IPS-NIHi11 (cell line): ENCODE measurements around the gene P2RY1.

Experiments
- DNase-seq: peaks from one replicate; pipeline ENCODE4 v3.0.0; 2012; ENCODE audit warnings: mixed read lengths, low spot score

Gene P2RY1, protein sequence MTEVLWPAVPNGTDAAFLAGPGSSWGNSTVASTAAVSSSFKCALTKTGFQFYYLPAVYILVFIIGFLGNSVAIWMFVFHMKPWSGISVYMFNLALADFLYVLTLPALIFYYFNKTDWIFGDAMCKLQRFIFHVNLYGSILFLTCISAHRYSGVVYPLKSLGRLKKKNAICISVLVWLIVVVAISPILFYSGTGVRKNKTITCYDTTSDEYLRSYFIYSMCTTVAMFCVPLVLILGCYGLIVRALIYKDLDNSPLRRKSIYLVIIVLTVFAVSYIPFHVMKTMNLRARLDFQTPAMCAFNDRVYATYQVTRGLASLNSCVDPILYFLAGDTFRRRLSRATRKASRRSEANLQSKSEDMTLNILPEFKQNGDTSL

GRCh38 chr3:152834776-152835600 lies at the start of gene P2RY1:
Gene P2RY1, plus strand, starts transcription at chr3:152835131. Its CDS starts 652 bp downstream, at chr3:152835783.
- DNase-seq = peak; percentile 90

DNA sequence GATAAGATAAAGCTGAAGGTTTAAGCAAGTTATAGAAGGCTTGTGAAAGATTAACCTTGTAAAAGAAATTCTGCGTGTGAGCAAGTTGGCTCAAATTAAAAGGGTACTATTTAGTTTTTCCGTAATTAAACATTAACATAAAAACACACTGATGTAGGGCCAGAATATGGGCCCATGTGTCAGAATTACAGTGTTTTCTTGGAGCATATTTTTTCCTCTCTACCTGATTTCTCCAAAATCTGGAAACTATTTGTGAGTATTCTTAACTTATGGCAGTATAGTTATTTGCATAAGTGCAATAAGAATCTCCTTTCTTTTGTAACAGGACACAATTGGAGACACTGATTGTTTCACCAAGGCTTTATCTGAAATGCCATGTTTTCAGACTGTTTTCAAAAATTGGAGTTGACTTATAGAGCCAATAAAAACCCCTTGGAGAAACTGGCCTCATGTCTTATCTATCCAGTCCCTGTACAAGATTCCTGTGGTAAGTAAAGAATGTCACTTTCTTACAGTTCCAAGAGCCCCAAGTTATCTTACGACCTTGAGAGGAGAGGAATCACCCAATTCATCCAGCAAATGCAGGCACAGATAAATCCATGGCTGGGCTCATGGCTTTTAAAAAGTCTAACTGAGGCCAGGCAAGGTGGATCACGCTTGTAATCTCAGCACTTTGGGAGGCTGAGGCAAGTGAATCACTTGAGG lies 47.8 kb upstream of the P2RY1 start:
- no peak for DNase-seq

GRCh38 chr3:152790651-152791387 lies 44.1 kb upstream of the P2RY1 start:
- no peak for DNase-seq

DNA sequence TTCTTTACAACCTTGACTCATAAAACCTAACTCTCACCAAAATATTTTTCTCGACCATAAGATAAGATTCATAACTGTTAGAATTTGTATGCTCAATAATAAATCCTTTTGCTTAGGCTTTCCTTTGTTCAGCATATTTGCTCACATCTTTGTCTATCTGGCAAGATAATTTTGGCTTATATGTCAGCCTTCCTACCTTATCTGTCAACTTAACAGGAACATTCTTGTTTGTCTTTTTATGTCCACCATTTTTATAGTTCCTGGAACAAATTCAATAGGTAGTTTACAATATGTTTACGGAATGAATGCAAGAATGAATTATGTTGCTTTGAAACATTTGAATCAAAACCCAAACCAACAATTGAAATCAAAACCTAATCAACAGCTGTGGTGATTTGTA lies 41.0 kb upstream of the P2RY1 start:
- DNase-seq = no peak

GRCh38 chr3:152797751-152798432 lies 37.0 kb upstream of the P2RY1 start:
- no peak for DNase-seq

- no peak for DNase-seq
Observed at GRCh38 chr3:152811974-152812760, 22.8 kb upstream of the P2RY1 start.

- no peak for DNase-seq
Observed at GRCh38 chr3:152817400-152817799, 17.5 kb upstream of the P2RY1 start.

- DNase-seq = no peak
Observed at GRCh38 chr3:152818027-152818426, 16.9 kb upstream of the P2RY1 start.

DNA sequence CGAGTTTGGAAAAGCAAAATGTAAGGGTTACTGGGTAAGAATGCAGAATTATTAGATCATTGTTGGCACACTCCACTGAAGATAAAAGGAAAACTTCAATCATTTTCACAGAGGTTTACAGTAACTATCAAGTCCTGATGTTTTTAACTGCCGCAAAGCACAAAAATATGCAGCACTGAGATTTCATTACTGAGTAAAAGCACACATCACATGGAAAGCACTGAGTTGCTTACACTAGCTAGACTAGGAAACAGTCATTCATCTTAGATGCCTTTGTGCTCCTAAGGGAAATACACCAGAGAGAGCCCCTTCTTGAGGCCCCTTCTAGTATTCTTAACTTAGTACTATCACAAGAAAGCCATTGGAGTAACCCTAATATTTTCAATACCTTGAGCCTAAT lies 11.8 kb upstream of the P2RY1 start:
- DNase-seq = no peak

- no peak for DNase-seq
Observed at GRCh38 chr3:152823781-152824180, 11.2 kb upstream of the P2RY1 start.

DNA sequence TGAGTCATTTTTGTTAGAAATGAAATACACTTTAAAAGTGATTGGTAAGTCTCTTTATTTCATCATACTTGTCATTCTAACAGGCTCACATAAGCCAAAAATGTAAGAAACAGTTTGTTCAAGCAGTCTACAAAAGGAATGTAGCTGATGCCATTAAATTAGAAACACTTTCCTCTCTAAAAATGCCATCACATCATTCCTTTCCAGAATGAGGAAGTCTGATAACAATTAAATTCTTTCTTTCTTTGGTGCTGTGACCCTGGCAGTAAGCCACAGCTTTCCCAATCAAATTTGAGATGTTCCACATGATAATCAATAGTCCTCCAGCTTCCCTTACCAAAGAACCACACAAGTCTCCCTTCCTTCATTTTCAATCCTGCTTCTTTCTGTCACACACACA lies 9.4 kb upstream of the P2RY1 start:
- no peak for DNase-seq

DNA sequence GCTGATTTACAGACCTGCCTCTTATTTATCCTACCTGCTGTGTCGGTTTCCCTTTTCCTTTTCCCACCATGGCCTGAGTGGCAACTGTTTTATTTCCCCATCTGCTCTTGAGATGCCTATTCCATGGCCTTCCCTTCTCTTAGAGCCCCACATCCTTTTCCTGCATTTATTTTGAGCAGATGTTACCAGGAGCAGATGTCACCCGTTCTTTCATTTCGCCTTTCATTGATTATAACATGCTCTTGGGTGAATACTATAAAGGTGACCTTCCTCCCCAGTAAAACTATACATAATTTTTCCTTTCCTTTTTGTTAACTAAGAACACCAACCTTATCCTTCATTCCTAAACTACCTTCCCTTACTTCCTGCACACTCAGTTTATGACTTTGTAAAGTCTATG lies 8.5 kb upstream of the P2RY1 start:
- no peak for DNase-seq

DNA sequence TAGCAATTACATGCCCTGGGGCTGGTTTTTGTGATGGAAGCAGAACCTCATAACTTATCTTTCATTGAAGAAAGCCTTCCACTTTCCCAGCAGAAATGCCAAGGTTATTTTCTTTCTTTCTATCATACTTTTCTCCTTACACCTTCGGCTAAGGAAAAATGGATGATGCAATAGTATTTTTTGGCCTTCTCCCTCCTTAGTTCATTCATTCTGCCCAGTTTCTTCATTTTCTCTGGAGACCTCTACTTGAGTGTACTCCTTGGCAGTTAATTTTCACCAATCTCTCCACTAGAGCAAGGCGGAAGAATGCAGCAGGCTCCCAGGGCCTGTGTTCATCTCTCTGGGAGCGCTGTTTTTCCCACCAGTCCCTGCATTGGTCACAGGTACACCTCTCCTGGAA lies 7.6 kb upstream of the P2RY1 start:
- DNase-seq = no peak

GRCh38 chr3:152828075-152828840 lies 6.7 kb upstream of the P2RY1 start:
- DNase-seq = no peak

GRCh38 chr3:152830245-152830644 lies 4.7 kb upstream of the P2RY1 start:
- DNase-seq = no peak

GRCh38 chr3:152832046-152832445 lies 2.9 kb upstream of the P2RY1 start:
- DNase-seq = no peak

- no peak for DNase-seq
Observed at GRCh38 chr3:152833089-152833488, 1.8 kb upstream of the P2RY1 start.

DNA sequence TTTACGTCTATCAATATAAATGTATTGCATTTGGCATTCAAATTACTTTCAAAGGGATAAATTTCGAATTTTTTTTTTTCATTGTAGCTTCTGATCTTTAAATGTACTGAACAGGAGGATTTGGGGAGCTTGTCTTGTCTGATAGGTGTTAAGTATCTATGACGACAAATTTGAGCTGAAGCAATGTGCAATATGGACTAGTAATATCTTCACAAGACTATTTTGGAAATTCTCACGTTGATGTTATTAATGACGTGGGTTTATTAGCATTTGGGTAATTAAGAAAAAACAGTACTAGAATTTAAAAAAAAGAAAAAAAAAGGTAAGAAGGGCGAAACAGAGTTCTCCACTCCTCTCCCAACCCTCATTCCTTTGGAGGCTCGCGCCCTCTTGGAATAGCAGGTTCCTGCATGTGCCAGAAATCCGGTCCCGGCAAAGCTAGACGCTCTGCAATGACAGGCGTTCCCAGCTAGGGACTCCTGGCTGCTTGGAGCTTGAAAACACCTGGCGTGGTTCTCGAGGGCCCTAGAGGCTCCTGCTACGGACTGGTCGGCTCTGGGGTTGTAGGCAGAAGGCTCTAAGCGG lies 648 bp upstream of the P2RY1 start:
- no peak for DNase-seq

DNA sequence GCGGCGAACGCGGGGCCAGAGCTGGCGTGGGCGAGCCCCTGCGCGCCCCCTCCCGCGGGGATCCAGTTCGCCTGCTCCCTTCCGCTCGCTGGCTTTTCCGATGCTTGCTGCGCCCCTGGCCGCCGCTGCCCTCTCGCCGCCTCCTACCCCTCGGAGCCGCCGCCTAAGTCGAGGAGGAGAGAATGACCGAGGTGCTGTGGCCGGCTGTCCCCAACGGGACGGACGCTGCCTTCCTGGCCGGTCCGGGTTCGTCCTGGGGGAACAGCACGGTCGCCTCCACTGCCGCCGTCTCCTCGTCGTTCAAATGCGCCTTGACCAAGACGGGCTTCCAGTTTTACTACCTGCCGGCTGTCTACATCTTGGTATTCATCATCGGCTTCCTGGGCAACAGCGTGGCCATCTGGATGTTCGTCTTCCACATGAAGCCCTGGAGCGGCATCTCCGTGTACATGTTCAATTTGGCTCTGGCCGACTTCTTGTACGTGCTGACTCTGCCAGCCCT lies 721 bp downstream of the P2RY1 start:
- DNase-seq = peak; percentile 42
